GM18951 (cell line): ENCODE results near the gene ACOX1.
A peak's percentile ranks its signal among the peaks of the same experiment; 100 is the strongest.

Experiments
- POLR2A ChIP-seq: IDR thresholded peaks from 4 replicates; pipeline ENCODE4 v1.6.1; 2011; ENCODE audit warnings: mild to moderate bottlenecking; ENCODE audit not compliant: insufficient read length, insufficient read depth; ENCODE audit errors: extremely low read depth
- in situ Hi-C: fragments of 300-500 bp; cut with MboI; formaldehyde crosslinking; loops from one replicate; pipeline ENCODE4 v1.12.0; 2022; ENCODE audit warnings: low sequenced_read_pairs, mixed read lengths, inconsistent platforms; ENCODE audit not compliant: unreplicated experiment

ACOX1 gene

DNA sequence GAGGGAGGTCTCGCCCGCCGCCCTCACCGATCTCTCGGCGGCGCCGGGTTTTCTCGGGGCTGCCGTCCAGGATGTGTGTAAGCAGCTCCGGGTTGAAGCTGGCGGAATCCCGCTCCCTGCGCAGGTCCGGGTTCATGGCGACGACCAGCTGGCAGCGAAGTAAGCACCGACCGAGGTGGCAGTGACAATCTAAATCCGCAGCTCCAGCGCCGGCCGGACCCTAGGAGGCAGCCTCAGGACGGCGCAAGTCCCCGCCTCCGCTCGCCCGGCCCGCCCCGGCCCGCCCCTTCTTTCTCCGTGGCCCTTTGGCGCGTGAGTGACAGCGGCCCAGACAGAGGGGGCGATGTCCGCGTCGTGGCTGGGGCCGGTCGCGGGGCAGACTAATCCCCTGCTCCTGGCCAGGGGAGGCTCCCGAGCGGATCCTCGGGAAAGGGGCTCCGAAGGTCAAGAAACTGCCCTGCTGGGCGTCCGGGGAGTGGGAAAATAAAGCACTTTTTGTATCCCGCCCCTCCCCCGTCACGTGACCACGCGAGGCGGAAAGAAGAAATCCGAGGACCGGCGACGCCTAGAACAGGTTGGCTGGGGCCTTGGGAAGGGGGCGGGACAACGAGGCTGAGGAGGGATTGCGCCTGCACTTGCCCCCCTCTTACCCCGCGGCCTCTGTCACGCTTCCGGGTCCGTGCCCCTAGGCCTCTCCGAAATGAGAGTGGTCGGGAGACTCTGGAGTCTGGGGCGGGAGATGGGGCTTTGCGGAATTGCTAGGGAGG lies at the start of gene ACOX1, which contains the start of gene TEN1:
Gene ACOX1 (minus strand): TSS at position 229 of the 767 bp plus-strand sequence. CDS start 93 bp downstream, at position 136.
Gene TEN1 (plus strand): TSS at position 303 of the 767 bp plus-strand sequence. CDS start 6,953 bp downstream, outside the sequence.
- peak; percentile 92 for TF ChIP-seq POLR2A
- in situ Hi-C loops = no loop called here

DNA sequence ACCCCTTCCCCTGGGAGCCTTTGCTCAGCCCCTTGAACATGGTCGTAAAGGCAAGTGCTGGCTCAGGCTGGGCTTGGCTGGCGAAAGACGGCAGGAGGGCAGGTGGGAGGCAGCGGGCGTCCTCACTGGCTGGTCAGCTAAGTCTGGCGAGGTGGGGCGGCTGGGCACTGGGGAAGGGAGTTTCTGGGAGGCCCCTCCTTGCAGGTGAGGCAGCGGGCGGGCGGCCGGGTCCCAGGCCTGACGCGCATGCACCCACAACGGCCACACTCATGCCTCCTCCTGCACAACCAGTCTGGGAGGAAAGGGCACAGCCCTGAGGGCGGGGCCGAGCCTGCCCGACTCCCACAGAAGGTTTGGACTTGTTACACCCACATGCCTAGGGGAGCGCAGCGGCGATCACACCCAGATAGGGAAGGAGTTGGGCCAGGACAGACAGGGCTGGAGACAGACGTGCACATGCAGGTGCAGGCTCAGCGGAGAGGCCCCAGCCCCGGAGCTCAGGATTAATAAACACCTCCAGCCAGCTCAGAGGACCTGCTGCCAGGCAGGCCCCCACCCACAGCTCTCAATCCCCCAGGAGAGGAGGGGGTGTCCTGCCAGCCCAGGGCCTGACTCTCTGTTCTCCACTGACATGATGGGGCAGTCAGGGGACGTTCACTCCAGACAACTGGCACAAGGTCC lies 48.3 kb upstream of the ACOX1 start, which contains the start of gene EVPL:
Gene EVPL (minus strand): TSS at position 148 of the 681 bp plus-strand sequence. CDS start 108 bp downstream, at position 40.
- TF ChIP-seq POLR2A = no peak
- in situ Hi-C loops = no loop called here

DNA sequence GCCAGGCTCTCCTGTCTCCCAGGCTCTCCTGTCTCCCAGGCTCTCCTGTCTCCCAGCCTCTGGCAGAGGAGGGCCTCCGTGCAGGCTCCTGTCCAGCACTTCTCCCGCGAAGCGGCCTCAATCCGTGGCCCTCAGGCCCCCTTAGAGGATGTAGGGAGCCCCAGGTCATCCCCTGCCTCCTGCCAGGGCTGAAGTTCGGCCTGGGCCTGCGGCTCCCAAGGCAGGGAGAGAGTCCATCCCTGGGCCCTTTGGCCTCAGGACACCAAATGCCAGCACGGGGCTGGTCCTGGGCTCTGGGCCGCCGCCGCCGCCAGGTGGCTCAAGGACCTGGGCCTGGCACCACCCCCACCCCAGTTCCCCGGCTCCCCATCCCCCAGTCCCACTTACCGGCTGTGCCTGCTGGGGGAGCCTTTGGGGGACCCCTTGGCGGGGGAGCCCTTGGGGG lies 47.8 kb upstream of the ACOX1 start:
- no peak for TF ChIP-seq POLR2A
- in situ Hi-C loops = no loop called here

DNA sequence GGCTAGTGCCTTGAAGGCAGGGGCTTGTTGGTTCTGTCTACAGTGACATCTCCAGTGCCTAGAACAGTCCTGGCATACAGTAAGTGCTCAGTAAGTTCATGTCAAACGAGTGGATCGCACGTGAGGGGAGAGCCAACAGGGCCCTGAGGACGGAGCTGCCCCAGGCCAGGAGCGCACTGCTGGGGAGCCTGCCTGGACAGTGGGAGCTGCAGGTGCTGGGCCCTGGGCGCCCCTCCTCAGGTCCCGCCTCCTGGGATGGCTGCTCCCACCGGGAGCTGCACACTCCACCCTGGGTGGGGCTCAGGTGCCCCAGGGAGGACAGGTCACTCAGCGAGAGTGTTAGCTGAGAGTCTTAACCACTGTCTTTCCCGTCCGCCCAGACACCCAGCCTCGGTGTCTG lies 46.3 kb upstream of the ACOX1 start:
- in situ Hi-C loops = no loop called here
- no peak for TF ChIP-seq POLR2A

DNA sequence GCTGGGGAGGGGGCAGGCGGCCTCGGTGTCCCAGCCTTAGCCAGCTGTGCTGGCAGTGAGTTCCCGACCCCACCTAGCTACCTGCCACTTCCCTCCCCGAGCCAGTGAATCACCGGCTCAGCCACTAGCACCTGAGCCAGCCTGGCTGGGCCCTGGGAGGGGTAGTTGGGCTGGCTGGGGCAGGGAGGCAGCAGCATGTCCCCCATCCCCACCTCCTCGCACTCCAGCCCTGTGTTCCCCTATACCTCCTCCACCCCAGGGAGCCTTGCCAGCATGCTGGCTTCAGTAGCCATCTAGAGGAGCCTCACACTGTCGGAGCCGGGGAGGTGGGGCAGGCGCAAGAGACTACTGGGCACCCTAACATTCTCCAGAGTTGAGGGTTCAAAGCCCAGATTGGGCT lies 45.4 kb upstream of the ACOX1 start:
- in situ Hi-C loops = no loop called here

DNA sequence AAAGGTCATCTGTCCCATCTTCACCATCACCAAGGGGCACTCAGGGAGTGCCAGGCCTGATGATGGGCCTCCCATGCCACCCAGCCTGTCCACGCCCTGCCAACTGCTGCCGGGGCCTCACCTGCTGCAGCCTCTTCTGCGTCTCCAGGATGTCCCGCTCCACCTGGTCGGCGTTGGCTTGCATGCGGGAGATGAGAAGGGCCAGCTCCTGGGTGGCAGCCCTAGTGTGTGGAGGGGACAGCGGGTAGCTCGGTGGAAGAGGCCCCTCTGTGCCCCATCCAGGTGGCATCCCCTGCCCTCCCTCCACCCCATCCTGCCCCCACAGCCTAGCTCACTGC lies 44.9 kb upstream of the ACOX1 start:
- no peak for TF ChIP-seq POLR2A
- in situ Hi-C loops = no loop called here

More for the DNA sequence above, 45.4 kb upstream of the ACOX1 start:
- no peak for TF ChIP-seq POLR2A

DNA sequence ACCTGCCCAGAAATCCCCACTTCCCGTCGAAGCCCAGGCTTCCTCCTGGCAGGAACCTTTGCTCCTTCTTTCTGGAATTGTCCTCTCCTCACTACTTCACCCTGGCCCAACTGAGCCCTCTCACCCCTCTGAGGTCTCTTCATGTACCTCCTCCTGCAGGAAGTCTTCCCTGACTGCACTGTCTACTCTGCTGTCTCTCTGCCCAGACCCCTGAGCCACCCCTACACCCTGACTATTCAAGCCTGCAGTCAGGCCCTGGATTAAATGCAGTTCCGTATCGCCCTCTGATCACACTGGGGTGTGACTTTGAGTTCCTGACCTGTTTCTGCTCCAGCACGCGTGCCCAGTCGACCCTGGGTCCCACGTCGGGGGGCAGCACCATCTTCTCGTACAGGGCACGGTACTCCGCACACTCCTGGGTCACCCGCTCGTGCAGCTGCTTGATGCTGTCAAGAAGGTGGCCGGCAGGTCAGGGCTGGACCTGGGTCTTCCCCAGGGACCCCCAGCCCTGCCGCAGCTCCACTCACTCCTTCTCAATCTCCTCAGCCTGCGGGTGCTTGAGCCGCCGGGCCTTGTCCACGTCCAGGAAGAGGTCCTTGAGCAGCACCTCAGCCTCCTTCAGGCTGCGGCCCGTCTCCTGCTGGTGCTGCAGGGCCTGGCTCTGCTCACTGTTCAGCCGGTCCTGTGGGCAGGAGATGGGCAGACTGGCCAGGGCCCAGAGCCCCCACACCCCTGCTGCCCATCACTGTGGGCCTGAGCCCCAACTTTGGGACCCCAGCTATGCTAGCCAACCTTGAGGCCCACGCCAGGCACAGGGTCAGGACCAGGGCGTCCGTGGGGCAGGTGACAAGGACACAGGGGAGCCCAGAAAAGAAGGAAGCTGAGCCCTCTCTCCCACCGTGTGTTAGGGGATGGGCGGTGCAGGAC lies 44.3 kb upstream of the ACOX1 start:
- no peak for TF ChIP-seq POLR2A

DNA sequence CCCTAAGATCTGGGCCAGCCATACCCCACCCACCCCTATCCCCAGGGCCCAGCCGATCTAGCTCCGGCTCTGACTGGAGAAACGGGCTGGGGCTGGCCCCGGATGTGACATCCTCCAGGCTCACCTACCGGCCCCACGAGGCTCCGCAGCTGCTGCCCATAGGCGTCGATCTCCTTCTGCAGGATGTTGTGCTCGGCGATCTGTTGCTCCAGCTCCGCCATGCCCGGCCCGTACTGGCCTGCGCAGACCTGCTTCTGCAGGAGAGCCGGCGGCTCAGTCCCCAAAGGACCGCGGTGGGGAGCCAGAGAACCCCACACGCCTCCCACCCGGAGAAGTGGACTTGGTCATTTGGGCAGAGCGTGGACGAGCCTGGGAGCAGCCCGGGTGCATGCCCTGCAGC lies 43.3 kb upstream of the ACOX1 start:
- in situ Hi-C loops = no loop called here
- no peak for TF ChIP-seq POLR2A

More for the DNA sequence above, 44.3 kb upstream of the ACOX1 start:
- in situ Hi-C loops = no loop called here

DNA sequence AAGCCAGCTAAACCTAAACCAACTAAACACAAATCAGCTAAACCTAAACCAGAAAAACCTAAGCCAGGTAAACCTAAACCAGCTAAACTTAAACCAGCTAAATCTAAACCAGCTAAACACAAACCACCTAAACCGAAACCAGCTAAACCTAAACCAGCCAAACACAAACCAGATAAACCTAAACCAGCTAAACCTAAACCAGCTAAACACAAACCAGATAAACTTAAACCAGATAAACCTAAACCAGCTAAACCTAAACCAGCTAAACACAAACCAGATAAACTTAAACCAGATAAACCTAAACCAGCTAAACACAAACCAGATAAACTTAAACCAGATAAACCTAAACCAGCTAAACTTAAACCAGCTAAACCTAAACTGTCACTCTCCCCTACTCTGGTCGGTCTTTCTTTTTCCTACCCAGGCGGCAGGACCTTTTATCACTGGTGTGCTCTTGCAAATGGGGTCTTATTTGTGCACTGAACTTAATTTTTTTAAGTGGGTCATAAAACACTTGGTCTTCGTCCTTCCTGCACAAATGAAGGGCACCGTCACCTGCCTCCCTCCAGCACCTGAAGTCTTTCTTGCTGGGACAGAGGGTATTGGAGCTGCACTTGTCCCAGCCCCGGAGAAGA lies 41.0 kb upstream of the ACOX1 start:
- in situ Hi-C loops = loop anchor here (10.0 kb wide), 1 partner anchor 275 kb away; no protein-coding TSS in a partner anchor
- no peak for TF ChIP-seq POLR2A

DNA sequence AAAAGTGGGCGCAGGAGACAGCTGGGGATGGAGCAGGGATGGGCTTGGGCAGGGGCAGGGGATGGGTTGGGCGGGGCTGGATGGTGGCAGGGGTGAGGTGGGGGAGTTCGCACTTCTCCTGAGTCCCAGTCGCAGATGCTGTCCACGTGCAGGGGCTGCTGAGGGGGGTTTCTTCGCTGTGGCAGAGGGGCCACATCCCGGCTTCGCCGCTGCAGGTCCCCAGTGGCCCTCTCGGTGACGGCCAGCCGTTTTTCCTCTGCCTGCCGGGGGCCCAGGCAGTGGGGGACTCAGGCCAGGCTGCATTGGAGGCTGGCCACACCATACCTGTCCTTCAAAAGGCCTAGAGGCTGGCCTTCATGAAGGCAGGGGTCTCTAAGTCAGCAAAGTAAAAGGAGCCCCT lies 39.8 kb upstream of the ACOX1 start:
- in situ Hi-C loops = loop anchor here (10.0 kb wide), 1 partner anchor 276 kb away; no protein-coding TSS in a partner anchor
- TF ChIP-seq POLR2A = no peak

DNA sequence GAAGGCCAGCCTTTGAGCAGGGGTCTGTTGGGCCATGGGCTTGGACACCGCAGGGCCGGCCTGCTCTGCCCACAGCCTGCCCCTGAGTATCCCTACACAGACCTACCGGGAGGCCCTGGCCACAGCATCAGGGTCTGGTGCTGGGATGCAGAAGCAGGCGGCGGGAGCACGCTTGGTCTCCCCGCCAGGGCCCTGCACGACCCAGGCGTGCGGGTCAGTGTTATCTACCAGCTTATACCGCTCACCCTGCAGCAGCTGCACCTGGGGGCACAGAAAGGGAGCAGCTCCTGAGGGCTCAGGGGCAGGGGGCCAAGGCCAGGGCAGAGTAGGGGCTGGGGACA lies 39.3 kb upstream of the ACOX1 start:
- no peak for TF ChIP-seq POLR2A
- in situ Hi-C loops = loop anchor here (10.0 kb wide), 1 partner anchor 276 kb away; no protein-coding TSS in a partner anchor

DNA sequence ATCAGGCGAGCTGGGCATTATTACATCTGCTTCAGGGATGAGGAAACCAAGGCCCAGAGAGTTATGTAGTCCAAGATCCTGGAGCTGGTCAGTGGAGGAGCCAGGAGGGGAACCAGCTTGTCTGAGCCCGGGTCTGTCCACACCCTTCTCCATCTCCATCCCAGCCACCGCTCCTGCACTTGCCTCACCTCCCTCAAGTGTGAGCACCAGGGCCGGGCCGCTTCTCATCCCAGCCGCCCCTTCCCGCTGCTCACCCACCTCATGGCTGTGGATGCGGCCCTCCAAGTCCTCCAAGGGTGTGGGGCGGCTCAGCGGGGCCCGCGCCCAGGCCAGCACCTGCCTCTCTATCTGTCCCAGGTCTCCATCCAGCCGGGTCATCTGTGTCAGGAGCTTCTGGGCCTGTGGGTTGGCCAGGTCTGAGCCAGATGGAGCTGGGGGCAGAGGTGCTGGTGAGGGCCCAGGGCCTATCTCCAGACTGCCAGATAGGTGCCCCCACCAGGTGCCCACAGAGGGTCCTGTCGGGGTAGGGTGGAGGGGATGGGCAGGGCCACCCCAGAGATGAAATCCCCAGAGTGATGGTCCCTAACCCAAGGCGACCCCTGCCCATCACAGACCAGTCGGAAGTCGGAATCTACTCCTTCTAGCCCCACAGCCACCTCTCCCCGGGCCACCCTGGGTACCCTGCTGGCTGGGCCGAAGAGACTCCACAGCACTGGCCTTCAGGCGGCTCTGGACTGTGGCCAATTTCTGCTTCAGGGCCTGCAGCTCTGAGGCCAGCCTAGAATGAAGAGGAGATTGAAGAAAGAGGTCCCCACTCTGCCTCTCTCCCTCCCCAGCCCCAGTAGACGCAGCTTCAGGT lies 38.7 kb upstream of the ACOX1 start:
- in situ Hi-C loops = loop anchor here (10.0 kb wide), 1 partner anchor 277 kb away; no protein-coding TSS in a partner anchor
- no peak for TF ChIP-seq POLR2A

DNA sequence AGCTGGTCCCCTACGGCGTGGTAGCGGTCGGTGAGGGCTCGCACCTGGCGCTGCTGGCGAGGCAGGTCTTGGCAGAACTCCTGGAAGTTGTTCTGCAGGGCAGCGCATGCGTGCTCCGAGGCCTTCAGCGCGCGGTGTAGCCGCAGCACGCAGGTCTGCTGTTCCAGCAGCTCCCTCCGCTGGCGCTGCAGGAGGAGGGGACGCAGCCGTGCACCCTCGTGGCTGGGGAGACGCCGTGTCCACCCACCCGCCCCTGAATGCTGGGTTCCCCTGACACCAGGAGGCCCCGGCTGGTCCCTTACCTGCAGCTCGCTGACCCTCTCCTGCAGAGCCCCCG lies 35.9 kb upstream of the ACOX1 start:
- in situ Hi-C loops = loop anchor here (10.0 kb wide), 1 partner anchor 280 kb away; no protein-coding TSS in a partner anchor
- TF ChIP-seq POLR2A = no peak
